GM18526 (cell line): Measurements from ENCODE around the gene PPFIA2.

Source experiments
- POLR2A ChIP-seq: IDR thresholded peaks from 3 replicates; pipeline ENCODE4 v1.6.1; 2011; ENCODE audit not compliant: insufficient read length; ENCODE audit errors: extremely low read depth

Gene PPFIA2

DNA sequence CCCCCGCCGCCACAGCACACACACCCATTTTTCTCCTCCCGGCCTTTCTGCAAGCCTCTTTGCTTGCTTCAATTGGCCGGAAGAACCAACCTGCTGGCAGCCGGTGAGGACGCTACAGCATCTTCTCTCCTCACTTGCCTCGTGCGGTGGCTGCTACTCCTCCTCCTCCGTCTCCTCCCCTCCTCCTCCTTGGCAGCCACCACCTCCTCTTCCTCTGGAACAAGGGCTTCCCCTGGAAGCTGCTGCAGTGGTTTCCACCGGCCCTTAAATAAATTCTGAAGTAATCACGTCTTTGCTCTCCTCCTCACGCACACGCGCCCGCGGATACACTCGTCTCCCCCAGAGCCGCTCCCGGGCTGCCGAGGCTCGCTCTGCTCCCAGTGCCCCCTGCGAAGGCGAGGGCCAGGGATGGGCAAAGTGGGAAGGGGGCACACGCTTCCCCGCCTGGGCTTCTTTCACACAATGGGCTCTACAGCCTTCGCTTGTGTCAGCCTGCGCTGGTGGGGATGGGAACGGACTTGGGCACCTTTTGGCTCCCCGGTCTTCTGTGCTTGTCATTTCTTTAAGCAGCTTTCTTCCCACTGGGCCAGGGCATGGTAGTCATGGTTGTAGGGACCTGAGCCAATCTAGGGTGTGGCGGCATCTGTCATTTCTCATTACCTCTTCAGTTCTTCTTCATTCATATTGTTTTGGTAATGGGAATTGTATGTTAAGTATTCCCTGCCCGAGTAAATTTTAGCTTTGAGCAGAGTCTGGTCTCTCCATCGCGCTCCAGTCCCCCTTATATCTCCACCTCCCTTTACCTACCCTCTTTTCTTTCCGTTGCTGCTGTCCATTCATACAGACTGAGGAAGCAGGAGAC is at the start of gene PPFIA2:
Gene PPFIA2, minus strand, starts transcription at position 161 of the 862 bp plus-strand sequence.
- no peak for TF ChIP-seq POLR2A

DNA sequence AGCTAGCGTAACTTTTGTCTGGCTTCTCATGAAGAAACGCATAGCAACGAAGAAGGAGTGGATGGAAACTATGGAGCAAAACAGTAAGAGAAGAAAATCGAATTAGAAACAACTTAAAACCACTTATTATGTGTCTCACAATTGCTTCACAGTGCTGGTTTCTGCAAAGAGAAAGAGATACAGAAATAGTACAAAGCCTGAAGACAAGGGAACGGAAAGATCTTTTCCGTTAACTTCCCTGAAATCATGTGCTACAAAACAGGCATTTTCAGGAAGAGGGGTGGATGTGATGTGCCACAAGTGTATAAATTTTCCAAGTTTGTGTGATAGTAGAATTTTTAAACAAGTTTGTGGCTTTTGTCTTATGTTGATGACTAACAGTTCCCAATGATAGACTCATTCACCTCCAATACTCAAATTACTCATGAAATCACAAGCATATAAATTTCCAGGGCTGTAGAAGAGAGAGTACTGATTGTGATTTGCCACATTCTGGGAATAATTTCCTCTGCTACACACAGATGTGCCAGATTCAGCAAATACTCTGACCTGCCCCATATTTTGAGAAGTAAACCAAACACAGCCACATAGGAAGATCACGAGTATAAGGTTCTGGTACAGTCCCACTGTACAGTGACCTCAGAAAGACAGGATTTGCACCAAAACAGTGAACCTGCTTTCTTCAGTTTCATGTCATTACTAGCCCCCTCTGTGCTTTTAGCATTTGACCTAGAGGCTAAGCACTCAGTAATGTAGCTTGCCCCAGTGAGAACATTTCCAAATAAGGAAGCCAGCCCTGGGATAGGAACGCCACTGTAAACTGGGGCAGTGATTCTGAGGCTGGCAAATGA is 41.4 kb upstream of the PPFIA2 start:
- TF ChIP-seq POLR2A = no peak

DNA sequence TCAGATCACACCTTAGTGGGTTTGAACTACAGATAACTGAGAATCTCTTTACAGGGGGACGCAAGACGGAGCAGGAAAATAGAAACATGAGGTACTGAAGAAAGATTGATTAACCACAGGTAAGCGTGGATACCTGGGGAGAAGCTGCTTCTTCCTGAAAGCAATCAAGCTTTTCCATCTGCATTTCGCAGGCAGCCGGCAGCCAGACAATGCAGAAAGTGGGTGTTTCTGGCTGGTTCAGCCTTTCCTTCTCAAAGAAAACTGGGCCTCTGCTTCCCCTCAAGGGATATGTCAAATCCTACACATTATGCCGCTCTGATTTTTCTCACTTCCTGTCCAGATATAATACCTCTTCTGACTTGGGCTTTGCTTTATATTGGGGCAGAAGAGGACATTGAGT is 39.1 kb upstream of the PPFIA2 start:
- no peak for TF ChIP-seq POLR2A

DNA sequence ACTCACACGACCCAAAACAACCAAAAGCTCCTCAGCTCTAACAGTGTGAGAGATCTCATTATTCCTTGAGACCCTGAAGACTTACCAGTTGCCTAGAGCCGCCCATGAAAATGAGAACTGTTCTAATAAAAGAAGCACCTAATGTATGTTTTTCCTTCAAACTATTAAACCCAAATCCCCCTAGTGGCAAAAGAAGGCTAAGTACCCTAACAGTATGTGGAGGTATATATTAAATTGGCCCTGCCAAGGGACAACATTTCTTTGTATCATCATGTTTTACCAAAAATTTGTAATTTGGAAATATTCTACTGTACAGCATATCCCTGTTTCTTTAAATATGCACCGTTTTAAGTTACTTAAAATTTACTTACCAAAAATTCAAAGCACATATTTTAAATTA is 38.0 kb upstream of the PPFIA2 start:
- no peak for TF ChIP-seq POLR2A

DNA sequence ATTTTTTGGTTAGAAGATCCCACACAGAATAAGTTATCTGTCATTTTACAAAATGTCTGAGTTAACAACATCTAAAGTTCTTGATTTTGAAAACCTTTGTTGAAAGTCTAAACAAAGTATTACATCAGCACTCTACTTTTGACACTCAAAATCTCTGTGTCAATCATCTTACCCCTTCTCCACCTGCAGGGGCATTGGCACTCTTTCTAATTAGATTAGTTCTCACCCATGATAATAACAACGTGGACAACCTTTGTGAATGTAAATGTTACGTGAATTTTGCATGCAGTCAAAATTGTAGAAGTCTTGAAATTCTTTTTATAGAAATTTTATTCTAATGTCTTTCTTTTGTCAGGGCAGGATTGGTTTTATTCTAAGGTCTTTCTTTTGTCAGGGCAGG is 33.5 kb upstream of the PPFIA2 start:
- no peak for TF ChIP-seq POLR2A

DNA sequence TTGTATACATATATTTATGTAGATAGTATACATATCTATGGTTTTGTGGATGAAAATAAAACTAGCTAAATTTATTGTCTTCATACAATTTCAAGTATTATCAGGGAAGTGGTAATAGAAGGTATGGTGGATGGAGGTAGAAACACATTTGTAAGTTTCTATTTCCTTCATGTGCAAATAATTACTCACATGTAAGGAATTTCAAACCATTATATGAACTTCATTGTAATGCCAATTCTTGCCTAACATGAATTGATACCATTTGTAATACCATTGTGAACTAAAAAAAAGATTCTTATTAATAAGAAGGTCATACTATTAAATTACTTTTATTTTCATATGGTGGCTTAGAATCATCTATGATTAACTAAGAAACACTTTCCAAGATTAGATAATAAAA is 20.1 kb upstream of the PPFIA2 start:
- no peak for TF ChIP-seq POLR2A

DNA sequence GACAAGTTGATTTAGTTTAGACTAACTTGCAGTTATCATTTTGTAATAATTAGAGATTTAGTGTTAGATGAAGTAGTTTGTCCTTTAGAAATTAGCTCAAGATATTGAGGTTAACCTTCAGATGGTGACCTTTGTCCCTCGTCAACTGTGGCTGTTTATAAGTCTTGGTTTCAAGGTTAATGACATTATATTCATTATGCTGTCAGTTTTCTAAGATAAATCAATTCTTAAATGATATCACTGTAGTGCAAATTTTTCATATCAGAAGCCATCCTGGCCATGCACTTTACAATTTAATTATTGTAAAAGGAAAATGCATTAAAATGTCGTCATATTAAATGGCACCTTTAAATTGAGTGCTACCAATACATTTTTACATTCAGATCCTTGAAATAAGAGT is 19.6 kb upstream of the PPFIA2 start:
- no peak for TF ChIP-seq POLR2A

DNA sequence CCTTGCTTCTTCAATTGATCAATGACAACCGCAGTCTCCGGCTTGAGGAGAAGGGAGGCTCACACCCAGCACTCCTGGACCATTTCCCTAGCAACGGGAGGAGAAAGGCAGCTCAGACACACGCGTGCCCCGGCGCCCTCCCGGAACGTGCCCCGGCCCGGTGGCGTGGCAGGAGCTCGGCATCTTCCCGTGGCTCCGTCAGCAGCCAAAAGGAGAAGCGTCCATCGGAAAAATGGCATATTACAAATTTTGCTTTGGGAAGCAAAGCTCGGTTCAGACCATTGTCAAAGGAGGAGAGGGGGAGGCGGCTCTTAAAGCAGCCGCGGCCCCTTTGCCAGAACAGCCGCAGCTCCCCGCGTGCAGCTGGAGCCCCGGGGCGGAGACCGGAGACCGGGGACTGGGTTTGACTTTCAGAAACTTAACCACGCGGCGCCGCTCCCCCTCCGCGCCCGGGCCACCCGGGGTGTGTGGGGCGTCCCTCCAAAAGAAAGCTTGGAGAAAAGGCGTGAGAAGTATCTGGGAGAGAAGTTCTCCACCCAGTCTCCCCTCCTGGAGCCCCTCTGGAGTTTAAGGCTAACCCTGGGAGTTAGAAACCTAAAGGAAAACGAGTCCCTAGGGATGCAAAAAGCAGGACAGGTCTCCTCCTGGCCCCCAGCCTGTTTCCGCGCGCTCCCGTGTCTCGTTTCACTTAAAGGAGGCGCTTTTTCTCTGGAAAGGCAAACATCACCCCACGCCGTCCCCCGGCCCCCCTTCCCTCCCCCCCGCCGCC is 545 bp downstream of the PPFIA2 start:
- TF ChIP-seq POLR2A = no peak

DNA sequence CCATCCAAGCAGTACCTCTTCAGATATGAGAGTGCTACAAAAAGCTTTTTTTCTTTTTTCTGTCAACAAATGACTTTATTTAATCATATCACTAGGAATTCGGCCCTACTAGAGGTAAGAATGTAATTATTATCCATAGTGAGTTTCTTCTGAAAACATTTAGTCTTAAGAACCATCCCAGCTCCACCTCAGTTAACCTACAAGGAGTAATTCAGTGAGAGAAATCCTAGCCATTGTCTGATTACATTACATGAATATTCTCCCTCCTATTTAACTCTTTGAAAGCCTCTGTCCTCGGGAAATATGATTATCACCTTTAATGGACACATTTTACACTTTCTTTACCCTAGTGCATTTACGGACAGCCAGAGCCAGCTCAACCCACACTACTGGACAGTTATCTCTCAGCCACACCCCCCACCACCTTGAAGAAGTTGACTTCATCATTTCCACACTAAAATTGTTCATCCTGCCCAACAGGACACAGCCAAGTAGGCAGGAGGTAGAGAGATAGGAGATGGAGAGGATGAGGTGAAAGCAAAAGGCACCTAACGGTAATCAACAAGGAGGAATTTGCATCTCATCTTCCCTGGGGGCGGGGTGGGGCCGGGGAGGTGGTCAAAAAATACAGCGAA is 1.3 kb downstream of the PPFIA2 start:
- no peak for TF ChIP-seq POLR2A

DNA sequence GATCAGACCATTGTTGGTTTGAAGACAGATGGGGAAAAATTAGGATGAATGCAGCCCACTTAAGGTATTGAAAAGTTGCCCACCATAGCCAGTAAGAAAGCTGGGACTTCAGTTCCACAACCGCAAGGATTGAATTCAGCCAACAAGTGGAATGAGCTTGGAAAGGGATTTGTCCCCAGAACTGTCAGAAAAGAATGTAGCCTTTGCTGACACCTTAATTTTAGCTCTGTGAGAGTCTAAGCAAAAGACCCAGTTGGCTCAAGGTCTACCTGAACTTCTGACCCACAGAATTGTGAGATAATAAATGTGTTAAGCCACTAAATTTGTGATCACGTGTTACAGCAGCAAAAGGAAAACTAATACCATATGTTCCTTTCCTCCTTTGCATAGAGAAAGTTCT is 29.4 kb downstream of the PPFIA2 start:
- TF ChIP-seq POLR2A = no peak

DNA sequence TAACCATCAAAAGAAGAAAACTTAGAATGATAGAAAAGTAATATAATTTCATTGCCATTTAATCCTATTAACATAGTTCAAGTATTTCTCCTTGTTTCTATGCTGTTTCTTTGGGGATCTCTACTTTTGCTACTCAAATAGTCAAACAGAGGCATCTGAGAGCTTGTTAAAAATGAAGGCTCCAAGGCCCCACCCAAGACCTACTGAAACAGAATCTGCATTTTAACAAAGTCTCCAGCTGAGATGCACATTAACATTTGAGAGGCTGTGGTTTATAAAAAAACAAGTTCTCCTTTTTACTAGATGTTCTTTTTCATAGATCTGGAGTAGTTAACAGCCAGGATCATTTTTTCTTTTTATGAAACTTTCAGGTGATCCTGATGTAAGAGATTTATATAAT is 31.8 kb downstream of the PPFIA2 start:
- TF ChIP-seq POLR2A = no peak

DNA sequence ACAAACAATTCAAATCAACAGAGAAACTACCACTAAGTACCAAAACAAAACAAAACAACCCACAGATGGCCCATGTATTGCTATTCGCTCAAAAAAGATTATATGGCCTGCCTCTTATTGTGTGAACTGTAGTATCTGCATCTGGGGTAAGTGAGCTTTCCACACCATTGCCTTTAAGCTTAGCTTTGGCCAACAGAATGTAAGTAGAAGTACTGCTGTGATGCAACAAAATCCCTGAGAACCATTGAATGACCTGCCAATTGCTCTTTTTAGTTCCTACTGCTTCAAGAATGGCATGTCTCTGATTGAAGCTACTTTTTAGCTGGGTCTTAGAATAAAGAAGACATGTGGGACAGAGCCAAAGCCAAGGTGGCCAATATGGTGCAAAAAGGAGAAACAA is 32.5 kb downstream of the PPFIA2 start:
- TF ChIP-seq POLR2A = no peak

DNA sequence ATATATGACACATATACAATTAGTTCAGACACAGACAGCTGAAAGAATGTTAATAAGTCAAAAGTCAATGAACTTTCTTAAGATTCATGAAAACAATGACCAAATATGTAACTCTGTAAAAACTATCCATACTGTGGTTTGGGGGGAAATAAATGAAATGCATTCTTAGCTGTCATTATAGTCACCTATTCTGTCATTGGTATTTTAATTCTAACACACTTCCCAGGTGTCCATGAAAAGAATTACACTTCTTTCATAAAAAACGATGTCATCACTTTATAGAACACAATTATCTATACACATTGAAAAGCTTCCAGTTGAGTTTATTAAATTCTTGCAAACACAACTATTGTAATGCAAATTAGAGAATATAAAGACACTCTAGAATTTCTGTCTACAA is 35.8 kb downstream of the PPFIA2 start:
- TF ChIP-seq POLR2A = no peak

DNA sequence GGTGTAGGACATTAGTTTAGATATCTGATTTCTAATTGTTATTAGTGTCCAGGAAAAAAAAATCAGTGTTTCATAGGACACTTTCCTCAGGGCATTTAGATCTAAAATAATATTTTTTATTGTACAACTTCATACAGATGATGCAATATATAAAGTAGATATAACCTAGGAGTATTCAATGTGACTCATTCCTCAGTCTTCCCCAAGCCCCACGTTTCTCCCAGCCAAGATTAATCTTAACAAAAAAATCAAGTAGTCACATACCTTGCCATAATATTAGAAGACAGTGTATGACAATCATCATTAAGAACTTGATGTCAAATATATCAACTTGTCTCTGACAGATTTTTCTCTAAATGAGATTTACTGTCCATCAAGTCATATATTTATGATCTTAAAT is 37.1 kb downstream of the PPFIA2 start:
- TF ChIP-seq POLR2A = no peak

DNA sequence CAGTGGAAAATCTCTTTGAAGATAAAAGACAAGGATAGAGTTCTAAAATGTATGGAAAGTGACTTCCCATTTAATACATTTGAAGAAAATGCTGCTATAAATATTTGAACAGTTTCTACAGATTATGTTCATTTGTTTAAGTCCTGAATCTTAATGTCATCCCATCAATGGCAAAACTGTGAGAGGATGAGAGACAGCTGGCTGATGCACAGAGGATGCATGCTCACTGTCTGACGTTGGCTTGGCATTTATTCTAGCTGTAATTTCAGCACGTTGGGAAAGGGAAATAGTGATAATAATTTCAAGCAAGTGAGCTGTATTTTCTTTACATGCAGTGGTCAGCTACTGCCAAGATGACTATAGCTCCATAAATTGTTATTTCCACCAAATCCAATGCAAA is 40.5 kb downstream of the PPFIA2 start:
- no peak for TF ChIP-seq POLR2A
